Right lobe of liver (tissue), 6 donors: ENCODE data around the gene CYP2W1. TPM values are rescaled to one million over a fixed set of nuclear protein-coding genes. Genes with fewer than 3 reads are reported as not detected.
"Not testable (repeated sequence)": the region's sequence is repeated elsewhere in the genome, so short reads cannot be mapped to it uniquely, and the experiment has no call there.

Source experiments
- ATAC-seq, 4 donors: fragments of 200-7000 bp; cut with Tn5 transposase; one replicate each; pipeline ENCODE4 v1.9.1; 2020; ENCODE audit warnings: mild to moderate bottlenecking in 4 of 4, moderate library complexity in 4 of 4
- DNase-seq, 3 donors: peaks; one replicate each; pipeline ENCODE4 v3.0.0-alpha.2; 2020
- H3K27ac ChIP-seq, 3 donors: fragments of 200-600 bp; one replicate each; pipeline ENCODE4 v1.8.0; 2022
- H3K27me3 ChIP-seq, 2 donors: fragments of 200-600 bp; one replicate each; pipeline ENCODE4 v1.8.0; 2022
- H3K36me3 ChIP-seq, 4 donors: fragments of 200-600 bp; sonication (generic) in 1 of 4; one replicate each; pipeline versions ENCODE4 v1.5.1 to v1.8.0; 2017 to 2022; ENCODE audit warnings: control low read depth in 1 of 4
- H3K4me1 ChIP-seq, 4 donors: fragments of 200-600 bp; sonication (generic) in 1 of 4; one replicate each; pipeline versions ENCODE4 v1.5.1 to v1.8.0; 2017 to 2022; ENCODE audit warnings: control low read depth in 1 of 4
- H3K4me3 ChIP-seq, 3 donors: fragments of 200-600 bp; one replicate each; pipeline ENCODE4 v1.8.0; 2022
- H3K9me3 ChIP-seq, 4 donors: fragments of 200-600 bp; sonication (generic) in 1 of 4; one replicate each; pipeline versions ENCODE4 v1.5.1 to v1.8.0; 2017 to 2022; ENCODE audit warnings: control low read depth in 1 of 4
- POLR2A ChIP-seq: fragments of 450-650 bp; IDR thresholded peaks from one replicate; pipeline ENCODE4 v1.6.1; 2017; ENCODE audit warnings: antibody characterized with exemption, mild to moderate bottlenecking
- WGBS: methylation state at CpG from one replicate; pipeline ENCODE4 v1.1.6; 2018; ENCODE audit warnings: low coverage, low lambda C conversion rate; ENCODE audit not compliant: insufficient coverage; ENCODE audit errors: missing lambda C conversion rate; 5-methylcytosine and 5-hydroxymethylcytosine counted together
- intact Hi-C, 2 donors: fragments of 100-400 bp; cut with DNase I; formaldehyde crosslinking; loops; one replicate each; pipeline versions ENCODE4 v1.11.2 to v1.14.1; 2022
- microRNA counts: library from miRNA; unstranded; fragments of <30 nt; microRNA quantifications from one replicate; lab custom pipeline; 2016
- microRNA-seq, 2 donors: library from miRNA; unstranded; fragments of <30 nt; microRNA quantifications; one replicate each; pipeline ENCODE4, GENCODE V29; 2019 to 2020
- small RNA-seq, 2 experiments: library from RNA; depleted of rRNA; stranded (forward); fragments of <200 nt; gene quantifications; one replicate each; pipeline ENCODE3, GENCODE V24; 2016
- total RNA-seq, 6 experiments: library from RNA; depleted of rRNA in 2 of 6; stranded (reverse); fragments of >200 nt in 2 of 6; fragmentation: NEBNext Ultra II Directional in 3 of 6; extraction: Animal tissue kit (Norgen Biotek cat#: 25700) in 3 of 6; gene quantifications; one replicate each; pipeline versions ENCODE4 v1.1.0 to v1.2.4, GENCODE V29; 2016 to 2023
- TF ChIP-seq, protein P1 (sequence below), 4 donors: fragments of 200-600 bp in 3 of 4; fragments of 450-650 bp in 1 of 4; IDR thresholded peaks; one replicate each; pipeline versions ENCODE4 v1.5.1 to v1.8.0; 2016 to 2022; ENCODE audit warnings: antibody characterized with exemption in 4 of 4, mild to moderate bottlenecking in 2 of 4
- donor health status: DM: no; HTN: yes; CAD: no.
- donor health status: DM: no; HTN: no; CAD: no.
- donor health status: DM: no; HTN: no; CAD: no.
- donor health status: DM: no; HTN: yes; CAD: no.
- donor health status: DM: no; HTN: yes; CAD: no.

The CYP2W1 gene
- total RNA-seq, 6 experiments from 2014 or later = not detected

DNA sequence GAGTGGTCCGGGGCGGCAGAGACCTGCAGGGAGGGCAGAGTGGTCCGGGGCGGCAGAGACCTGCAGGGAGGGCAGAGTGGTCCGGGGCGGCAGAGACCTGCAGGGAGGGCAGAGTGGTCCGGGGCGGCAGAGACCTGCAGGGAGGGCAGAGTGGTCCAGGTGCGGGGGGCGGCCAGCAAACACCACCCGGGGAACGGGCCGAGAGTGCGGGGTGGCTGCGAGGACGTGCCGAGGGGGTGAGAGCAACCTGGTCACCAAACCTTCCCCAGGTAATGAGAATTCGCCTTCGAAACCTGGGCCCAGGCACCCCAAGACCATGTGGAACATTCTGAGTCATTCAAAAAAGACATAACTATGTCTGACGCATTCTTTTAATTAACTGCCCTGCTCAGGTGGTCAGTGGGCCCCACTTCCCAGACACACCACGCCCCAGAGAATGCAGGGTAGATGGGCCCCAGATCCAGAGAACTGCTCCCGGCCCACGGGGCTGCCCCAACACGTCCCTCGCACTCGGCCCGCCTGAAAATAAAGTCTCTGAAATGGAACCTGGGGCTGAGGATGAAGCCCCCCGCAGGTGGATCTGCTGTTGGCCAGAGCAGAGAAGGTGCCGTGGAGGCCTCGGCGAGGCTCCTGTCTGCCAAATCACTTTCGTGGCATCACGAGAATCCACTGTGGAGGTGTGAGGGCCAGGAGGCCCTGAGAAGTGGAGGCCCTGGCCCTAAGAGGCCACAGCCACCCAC is 48.9 kb downstream of the CYP2W1 start:
- intact Hi-C loops = no loop called here
- ATAC-seq (no peak), DNase-seq (no peak)
- H3K4me1 ChIP-seq = peaks cover 0 to 7% (median 0%) of the 10 kb centered on the region in 4 donors
- no peak overlapping the region for H3K4me3 ChIP-seq
- H3K9me3 ChIP-seq = no peaks in the 10 kb centered on the region
- no peaks in the 10 kb centered on the region for H3K36me3 ChIP-seq
- H3K27ac ChIP-seq = no peak overlapping the region
- 100% methylated on average over 6 of the region's 33 CpGs for WGBS
- TF ChIP-seq, protein P1, sequence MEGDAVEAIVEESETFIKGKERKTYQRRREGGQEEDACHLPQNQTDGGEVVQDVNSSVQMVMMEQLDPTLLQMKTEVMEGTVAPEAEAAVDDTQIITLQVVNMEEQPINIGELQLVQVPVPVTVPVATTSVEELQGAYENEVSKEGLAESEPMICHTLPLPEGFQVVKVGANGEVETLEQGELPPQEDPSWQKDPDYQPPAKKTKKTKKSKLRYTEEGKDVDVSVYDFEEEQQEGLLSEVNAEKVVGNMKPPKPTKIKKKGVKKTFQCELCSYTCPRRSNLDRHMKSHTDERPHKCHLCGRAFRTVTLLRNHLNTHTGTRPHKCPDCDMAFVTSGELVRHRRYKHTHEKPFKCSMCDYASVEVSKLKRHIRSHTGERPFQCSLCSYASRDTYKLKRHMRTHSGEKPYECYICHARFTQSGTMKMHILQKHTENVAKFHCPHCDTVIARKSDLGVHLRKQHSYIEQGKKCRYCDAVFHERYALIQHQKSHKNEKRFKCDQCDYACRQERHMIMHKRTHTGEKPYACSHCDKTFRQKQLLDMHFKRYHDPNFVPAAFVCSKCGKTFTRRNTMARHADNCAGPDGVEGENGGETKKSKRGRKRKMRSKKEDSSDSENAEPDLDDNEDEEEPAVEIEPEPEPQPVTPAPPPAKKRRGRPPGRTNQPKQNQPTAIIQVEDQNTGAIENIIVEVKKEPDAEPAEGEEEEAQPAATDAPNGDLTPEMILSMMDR (IDR thresholded peaks at IDR 0.05) = no peak
- TF ChIP-seq POLR2A = no peak
- H3K27me3 ChIP-seq = no peaks in the 10 kb centered on the region

- WGBS = 95% methylated on average over 2 of the region's 25 CpGs
- Histone ChIP-seq H3K27ac (no peak overlapping the region), H3K36me3 (no peaks in the 10 kb centered on the region), H3K27me3 (no peaks in the 10 kb centered on the region), H3K4me3 (no peak overlapping the region), H3K9me3 (no peaks in the 10 kb centered on the region), H3K4me1 (peaks cover 0 to 7% (median 0%) of the 10 kb centered on the region in 4 donors)
- no peak for TF ChIP-seq POLR2A
- TF ChIP-seq, protein P1 (IDR thresholded peaks at IDR 0.05) = no peak
- DNase-seq (no peak), ATAC-seq (no peak)
- intact Hi-C loops = no loop called here
These were observed 49.7 kb downstream of the CYP2W1 start for GRCh38 chr7:1032536-1033181.

DNA sequence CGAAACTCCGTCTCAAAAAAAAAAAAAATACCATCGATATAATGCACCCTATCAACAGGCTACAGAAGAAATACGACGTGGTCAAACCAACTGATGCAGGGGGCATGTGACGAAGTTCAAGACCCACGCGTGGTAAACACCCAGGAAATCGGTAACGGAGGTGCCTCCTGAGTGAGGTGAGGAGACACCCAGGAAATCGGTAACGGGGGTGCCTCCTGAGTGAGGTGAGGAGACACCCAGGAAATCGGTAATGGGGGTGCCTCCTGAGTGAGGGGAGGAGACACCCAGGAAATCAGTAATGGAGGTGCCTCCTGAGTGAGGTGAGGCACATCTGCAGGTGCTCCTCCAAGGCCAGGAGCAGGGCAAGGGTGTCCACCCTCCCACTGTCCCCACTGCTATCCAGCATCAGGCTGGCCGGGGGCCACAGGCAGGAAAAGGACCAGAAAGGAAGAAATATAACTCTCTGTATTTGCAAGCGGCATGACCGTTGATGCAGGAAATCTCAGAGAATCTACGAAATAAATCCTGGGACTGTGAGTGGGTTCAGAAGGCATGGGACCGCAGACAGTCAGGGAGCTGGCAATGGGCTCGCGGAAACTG is 50.7 kb downstream of the CYP2W1 start:
- Histone ChIP-seq H3K27ac (no peak overlapping the region), H3K27me3 (no peaks in the 10 kb centered on the region), H3K9me3 (no peaks in the 10 kb centered on the region), H3K36me3 (no peaks in the 10 kb centered on the region), H3K4me1 (peaks cover 0 to 7% (median 0%) of the 10 kb centered on the region in 4 donors), H3K4me3 (no peak overlapping the region)
- intact Hi-C loops = no loop called here
- TF ChIP-seq POLR2A = no peak
- TF ChIP-seq, protein P1 (IDR thresholded peaks at IDR 0.05) = no peak
- no peak for ATAC-seq
- no peak for DNase-seq
- whole genome bisulfite sequencing = 95% methylated on average over 14 of the region's 20 CpGs

GRCh38 chr7:1034769-1035168 is 51.8 kb downstream of the CYP2W1 start:
- WGBS = 100% methylated on average over 1 of the region's 1 CpG
- H3K4me3 ChIP-seq, H3K9me3 ChIP-seq, ATAC-seq, H3K4me1 ChIP-seq, H3K27ac ChIP-seq, intact Hi-C loops, DNase-seq, H3K36me3 ChIP-seq, H3K27me3 ChIP-seq: not testable (repeated sequence)

DNA sequence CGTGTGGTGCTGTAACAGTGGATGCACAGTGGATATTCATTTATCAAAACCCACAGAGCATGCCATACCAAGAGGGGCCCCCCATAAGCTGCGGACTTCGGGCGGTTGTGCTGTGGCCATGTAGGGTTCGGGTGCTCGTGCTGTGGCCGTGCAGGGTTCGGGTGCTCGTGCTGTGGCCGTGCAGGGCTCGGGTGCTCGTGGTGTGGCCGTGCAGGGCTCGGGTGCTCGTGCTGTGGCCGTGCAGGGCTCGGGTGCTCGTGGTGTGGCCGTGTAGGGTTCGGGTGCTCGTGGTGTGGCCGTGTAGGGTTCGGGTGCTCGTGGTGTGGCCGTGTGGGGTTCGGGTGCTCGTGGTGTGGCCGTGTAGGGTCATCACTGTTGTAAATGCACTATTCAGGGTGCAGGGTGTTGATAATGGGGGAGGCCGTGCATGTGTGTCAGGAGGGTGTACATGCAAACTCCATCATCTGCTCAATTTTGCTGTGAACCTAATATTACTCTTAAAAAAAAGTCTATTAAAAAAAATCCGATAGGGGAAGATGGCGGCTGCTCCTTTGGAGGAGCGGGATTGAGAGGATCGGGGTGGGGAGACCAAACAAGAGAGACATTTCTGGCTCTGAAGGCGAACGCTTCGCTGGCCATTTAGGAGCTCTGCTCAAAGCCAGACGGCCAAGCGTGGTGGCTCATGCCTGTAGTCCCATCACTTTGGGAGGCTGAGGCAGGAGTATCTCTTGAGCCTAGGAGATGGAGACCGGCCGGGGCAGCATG is 53.4 kb downstream of the CYP2W1 start:
- 96% methylated on average over 16 of the region's 40 CpGs for WGBS
- H3K27me3 ChIP-seq, ATAC-seq, H3K9me3 ChIP-seq, H3K4me1 ChIP-seq, H3K36me3 ChIP-seq, intact Hi-C loops, H3K27ac ChIP-seq, H3K4me3 ChIP-seq, DNase-seq: not testable (repeated sequence)

MicroRNA genes within 50 kb of the gene (microRNA counts, 767-probe panel; counts per million panel counts)
- microRNA hsa-miR-339-3p (lab: Ali Mortazavi, UCI) (237 counts per million), microRNA hsa-miR-339-5p (lab: Ali Mortazavi, UCI) (237 counts per million)

Small RNA genes lying within 50 kb of the gene (microRNA-seq; reads per million reads assigned to microRNA genes)
- gene MIR339 = 563 to 617 reads per million in 2 donors

Small RNA genes lying within 50 kb of the gene (small RNA-seq; reads per million reads assigned to genes)
- 2.5 to 3.4 reads per million in 2 experiments for gene MIR339

Other genes with a start within 250 kb of the CYP2W1 start
- 10 to 100 TPM; 33.4 to 54.0 (median 48.7) TPM for gene SUN1, start 150.7 kb upstream of the CYP2W1 start, total RNA-seq
- 10 to 100 TPM; 15.6 to 38.3 (median 28.3) TPM for gene GET4, start 106.6 kb upstream of the CYP2W1 start, total RNA-seq
- 1 to 10 TPM; 1.4 to 4.2 (median 2.7) TPM for gene ADAP1, start 28.5 kb upstream of the CYP2W1 start, total RNA-seq
- 1 to 10 TPM; 3.2 to 6.5 (median 4.0) TPM for gene COX19, start 7.6 kb upstream of the CYP2W1 start, total RNA-seq
- 10 to 100 TPM; 13.3 to 45.3 (median 22.8) TPM for gene GPR146, start 61.4 kb downstream of the CYP2W1 start, total RNA-seq
- 10 to 100 TPM in 4 of 6 experiments, 1 to 10 TPM in 2; 7.0 to 26.4 (median 11.9) TPM for gene GPER1, start 104.9 kb downstream of the CYP2W1 start, total RNA-seq
- 10 to 100 TPM; 24.3 to 43.1 (median 31.8) TPM for gene ZFAND2A, start 177.0 kb downstream of the CYP2W1 start, total RNA-seq
- not detected for gene UNCX, start 249.7 kb downstream of the CYP2W1 start, total RNA-seq